HG03108 (cell line): Measurements from ENCODE around the gene TARS2.

ENCODE experiments used
- ATAC-seq: cut with Tn5 transposase; IDR thresholded peaks from one replicate; pipeline ENCODE4 v1.9.1; 2021; ENCODE audit warnings: moderate library complexity; ENCODE audit not compliant: unreplicated experiment

TARS2 gene

GRCh38 chr1:150507912-150508864 is 21.0 kb downstream of the TARS2 start, which contains the start of gene ECM1:
Gene ECM1, plus strand, starts transcription at chr1:150508109. Its CDS starts 101 bp downstream, at chr1:150508210.
- no peak for ATAC-seq

GRCh38 chr1:150508982-150509381 is 21.8 kb downstream of the TARS2 start:
- no peak for ATAC-seq

GRCh38 chr1:150511551-150511950 is 24.3 kb downstream of the TARS2 start:
- no peak for ATAC-seq

GRCh38 chr1:150511985-150512660 is 24.9 kb downstream of the TARS2 start:
- ATAC-seq, result no peak

- no peak for ATAC-seq
Measured at GRCh38 chr1:150512846-150513245, 25.6 kb downstream of the TARS2 start.

- no peak for ATAC-seq
Measured at GRCh38 chr1:150513351-150513791, 26.2 kb downstream of the TARS2 start.

- ATAC-seq, result no peak
Measured at GRCh38 chr1:150514260-150514659, 27.0 kb downstream of the TARS2 start.

GRCh38 chr1:150514913-150515327 is 27.7 kb downstream of the TARS2 start:
- ATAC-seq, result no peak

GRCh38 chr1:150515328-150516049 is 28.3 kb downstream of the TARS2 start, which contains the start of gene FALEC:
Gene FALEC, plus strand, starts transcription at chr1:150515752.
- peak; percentile 98 for ATAC-seq

GRCh38 chr1:150516050-150516591 is 28.9 kb downstream of the TARS2 start:
- ATAC-seq, result no peak

- no peak for ATAC-seq
Measured at GRCh38 chr1:150516616-150517015, 29.4 kb downstream of the TARS2 start.

GRCh38 chr1:150521196-150521968 is 34.2 kb downstream of the TARS2 start:
- ATAC-seq, result no peak

- no peak for ATAC-seq
Measured at GRCh38 chr1:150525348-150525747, 38.1 kb downstream of the TARS2 start.

- no peak for ATAC-seq
Measured at GRCh38 chr1:150528196-150528595, 41.0 kb downstream of the TARS2 start.

GRCh38 chr1:150529017-150529416 is 41.8 kb downstream of the TARS2 start:
- no peak for ATAC-seq

GRCh38 chr1:150530491-150531159 is 43.4 kb downstream of the TARS2 start:
- no peak for ATAC-seq

GRCh38 chr1:150532860-150533259 is 45.6 kb downstream of the TARS2 start:
- ATAC-seq, result no peak

- ATAC-seq, result no peak
Measured at GRCh38 chr1:150534002-150534401, 46.8 kb downstream of the TARS2 start.

GRCh38 chr1:150535511-150536287 is 48.5 kb downstream of the TARS2 start:
- no peak for ATAC-seq
